NCI-H1048 (cell line): ENCODE data around the gene PES1.
"Not testable (repeated sequence)": the region's sequence is repeated elsewhere in the genome, so short reads cannot be mapped to it uniquely, and the experiment has no call there.

ENCODE experiments used
- DNase-seq: peaks from one replicate; lab custom pipeline; 2025; lab: John Stamatoyannopoulos, UW

Gene PES1

DNA sequence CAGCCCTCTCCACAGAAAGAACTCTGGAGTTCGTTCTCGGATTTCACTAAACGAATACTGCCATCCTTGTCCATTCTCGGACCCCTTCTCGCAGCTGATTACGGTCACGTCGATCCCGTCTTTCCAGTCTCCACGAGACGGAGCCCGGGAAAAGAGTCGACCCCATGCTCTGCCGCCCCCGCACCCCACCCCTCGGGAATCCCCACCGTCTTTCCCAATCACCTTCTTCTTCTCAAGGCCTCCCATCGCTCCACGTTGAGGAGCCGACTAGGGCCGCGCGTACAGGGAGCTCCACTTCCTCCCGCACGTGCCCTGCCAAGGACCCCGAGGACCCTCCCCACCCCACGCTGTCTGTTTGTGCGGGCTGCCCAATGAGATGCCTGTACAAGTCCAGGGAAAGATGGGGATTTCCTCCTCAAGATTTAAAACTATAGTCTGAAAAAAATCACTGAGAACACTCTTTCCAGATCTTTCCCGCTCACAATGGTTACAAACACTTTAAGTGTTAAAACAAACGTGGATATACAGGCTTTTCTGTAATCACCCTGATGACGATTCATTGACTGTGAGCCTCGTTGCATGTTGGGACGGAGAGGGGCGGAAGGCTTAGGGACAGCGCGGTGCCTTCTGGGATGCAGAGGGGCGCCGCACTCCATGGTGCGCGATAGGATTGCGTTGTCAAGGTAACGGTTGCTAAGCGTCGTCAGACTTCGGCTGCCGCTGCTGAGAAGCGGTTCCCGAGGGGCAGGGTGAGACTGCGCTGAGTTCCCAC is at the start of gene PES1:
PES1 (minus strand) TSS at position 323 of the 772 bp plus-strand sequence; CDS start at position 246, 77 bp downstream.
- DNase-seq: peak; percentile 93

DNA sequence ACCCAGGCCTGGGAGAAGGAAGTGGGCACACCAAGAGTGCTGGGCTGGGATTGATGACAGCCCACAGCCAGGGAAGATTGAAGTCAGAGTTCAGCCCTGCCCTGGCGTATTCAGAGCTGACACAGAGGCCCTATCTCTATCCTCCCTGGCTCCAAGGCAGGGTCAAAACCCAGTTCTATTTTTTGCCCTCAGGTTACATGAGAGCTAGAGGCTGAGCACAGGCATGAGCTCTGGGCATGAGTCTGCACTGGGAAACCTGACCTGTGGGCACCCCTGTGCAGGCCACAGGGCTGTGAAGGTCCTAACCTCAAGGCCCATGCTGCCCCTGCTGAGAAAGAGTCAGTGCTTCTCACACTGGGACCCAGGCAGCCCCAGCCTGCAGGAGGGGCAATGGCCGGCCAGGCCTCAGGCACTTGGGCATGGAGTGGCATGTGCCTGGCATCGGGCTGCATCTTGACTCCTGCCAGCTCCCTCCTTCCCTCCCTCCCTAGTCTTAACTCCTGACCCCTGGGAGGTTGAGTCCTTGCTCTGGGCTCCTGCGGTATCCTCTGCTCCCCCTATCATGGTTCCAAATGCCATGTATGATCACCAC is 49.2 kb upstream of the PES1 start:
- no peak for DNase-seq

DNA sequence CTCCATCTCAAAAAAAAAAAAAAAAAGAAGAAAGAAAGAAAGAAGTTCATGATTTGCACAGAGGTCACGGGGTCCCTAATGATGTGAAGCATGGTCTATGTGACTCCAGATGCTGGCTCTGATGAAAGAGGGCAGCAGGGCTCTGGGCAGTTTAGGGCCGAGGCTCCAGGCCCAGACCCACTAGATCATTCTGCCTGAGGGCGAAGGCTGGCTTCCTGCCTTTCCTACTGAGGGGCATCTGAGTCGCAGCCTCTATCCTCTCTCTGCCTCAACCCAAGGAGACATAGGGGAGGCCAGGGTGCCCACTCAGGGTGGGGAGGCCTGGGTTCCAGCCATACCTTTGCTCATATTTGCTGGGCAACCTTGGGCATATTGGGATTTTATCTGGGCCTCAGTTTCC is 48.7 kb upstream of the PES1 start:
- DNase-seq: no peak

DNA sequence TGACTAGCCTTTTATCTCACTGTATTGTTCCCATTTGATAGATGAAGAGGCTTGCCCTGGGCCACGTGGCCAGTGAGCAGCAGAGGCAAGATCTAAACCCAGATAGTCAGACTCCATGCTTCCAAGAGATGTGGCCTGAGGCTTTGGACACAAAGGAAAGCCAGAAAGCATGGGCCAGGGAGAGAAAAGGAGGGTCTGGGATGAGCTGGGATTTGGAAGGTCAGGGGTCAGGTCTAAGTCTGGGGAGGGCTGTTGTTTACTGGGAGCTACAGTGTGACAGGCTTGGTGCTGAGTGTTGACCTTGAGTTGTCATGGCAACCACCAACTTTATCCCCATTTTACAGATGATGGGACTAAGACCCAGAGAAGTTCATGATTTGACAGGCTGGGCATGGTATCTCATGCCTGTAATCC is 46.0 kb upstream of the PES1 start:
- DNase-seq: no peak

DNA sequence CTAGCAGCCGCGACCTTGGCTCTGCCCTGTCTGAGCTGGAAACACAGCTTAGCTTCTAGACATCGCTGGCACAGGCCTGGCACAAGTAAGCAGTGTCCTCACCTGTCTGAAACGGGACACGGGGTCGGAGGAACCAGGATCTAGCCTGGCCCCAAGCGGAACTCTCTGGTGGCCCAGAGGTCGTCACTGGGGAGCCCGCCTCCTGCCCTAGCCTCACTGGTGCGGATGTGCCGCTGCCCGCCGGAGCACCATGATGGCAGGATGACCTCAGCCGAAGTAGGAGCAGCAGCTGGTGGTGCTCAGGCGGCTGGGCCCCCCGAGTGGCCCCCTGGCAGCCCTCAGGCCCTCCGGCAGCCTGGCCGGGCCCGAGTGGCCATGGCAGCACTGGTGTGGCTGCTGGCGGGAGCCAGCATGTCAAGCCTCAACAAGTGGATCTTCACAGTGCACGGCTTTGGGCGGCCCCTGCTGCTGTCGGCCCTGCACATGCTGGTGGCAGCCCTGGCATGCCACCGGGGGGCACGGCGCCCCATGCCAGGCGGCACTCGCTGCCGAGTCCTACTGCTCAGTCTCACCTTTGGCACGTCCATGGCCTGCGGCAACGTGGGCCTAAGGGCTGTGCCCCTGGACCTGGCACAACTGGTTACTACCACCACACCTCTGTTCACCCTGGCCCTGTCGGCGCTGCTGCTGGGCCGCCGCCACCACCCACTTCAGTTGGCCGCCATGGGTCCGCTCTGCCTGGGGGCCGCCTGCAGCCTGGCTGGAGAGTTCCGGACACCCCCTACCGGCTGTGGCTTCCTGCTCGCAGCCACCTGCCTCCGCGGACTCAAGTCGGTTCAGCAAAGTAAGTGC is 44.7 kb upstream of the PES1 start:
- no peak for DNase-seq

DNA sequence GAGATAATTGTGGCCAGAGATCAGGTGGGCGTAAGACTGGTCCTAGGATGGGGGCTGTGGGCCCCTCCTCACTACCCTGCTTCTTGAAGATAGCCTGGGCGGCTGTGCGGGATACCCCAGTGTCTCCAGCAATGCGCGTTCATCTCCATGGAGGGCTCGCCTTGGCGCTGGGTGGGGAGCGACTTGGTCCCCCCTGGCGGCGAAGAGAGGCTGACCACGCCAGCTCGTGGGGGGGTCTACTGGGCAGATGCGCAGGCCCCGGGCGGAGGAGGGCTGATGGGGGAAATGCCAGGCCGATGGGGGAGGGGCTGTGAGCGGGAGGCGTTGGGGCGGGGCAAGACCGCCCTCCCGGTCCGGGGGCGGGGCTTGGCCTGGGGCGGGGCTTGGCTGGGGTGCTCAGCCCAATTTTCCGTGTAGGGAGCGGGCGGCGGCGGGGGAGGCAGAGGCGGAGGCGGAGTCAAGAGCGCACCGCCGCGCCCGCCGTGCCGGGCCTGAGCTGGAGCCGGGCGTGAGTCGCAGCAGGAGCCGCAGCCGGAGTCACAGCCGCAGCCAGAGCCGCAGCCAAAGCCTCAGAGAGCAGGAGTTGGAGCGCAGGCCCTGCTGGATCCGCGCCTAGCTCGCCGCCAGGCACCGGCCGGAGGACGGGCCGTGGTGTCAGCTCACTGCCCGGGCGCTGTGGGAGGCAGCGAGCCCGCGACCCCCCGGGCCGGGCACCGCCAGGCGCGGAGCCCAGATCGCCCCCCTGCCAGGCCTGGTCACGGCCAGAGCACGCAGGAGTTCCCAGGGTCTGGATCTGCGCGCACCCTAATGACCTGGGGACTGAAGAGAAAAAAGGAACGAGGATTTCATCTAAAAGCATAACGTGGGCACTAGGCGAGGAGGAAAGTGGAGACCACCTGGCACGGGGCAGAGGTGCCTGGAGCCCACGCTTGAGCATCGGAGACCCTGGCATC is 43.8 kb upstream of the PES1 start, which contains the start of gene SLC35E4:
SLC35E4 (plus strand) TSS at position 509 of the 953 bp plus-strand sequence. CDS start 670 bp downstream, outside the sequence.
- peak; percentile 84 for DNase-seq

DNA sequence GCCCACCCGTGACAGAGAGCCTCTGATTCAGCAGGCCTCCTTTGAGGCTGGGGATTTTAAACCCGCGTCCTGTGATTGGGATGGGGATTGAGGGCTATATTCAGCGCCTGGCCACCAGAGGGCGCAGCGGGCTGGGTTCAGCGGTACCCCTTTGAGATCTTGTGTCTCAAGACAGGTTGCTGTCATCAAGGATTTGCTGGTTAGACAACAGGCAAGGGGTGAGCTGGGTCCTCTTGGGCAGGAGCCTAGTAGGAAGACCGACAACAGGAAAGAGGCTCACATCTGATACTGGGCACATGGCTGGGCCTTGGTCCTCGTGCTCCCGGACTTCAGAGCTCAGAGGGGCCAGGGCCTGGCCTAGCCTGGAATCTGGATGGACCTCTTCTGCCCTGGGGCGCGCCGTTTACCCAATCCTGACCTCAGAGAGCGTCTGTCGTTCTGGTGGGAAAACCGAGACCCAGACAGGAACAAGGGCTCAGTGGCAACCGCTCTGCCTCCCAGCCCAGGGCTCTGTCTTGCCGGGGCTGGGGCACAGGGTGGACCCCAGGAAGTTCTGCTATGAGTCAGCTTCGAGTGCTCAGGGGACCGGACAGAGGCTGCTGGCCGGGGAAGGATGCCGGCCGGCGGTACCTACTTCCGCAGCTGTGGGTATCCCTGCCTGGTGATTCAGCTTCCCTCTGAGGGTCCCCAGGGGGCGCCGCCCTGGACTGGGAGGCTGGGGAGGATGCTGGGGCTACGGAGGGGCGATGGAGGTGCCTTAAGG is 42.9 kb upstream of the PES1 start:
- peak; percentile 67 for DNase-seq

DNA sequence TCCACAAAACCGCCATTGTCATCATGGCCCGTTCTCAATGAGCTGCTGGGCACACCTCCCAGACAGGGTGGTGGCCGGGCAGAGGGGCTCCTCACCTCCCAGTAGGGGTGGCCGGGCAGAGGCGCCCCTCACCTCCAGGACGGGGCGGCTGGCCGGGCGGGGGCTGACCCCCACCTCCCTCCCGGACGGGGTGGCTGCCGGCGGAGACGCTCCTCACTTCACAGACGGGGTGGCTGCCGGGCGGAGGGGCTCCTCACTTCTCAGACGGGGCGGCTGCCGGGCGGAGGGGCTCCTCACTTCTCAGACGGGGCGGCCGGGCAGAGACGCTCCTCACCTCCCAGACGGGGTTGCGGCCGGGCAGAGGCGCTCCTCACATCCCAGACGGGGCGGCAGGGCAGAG is 39.8 kb upstream of the PES1 start:
- DNase-seq: not testable (repeated sequence)

DNA sequence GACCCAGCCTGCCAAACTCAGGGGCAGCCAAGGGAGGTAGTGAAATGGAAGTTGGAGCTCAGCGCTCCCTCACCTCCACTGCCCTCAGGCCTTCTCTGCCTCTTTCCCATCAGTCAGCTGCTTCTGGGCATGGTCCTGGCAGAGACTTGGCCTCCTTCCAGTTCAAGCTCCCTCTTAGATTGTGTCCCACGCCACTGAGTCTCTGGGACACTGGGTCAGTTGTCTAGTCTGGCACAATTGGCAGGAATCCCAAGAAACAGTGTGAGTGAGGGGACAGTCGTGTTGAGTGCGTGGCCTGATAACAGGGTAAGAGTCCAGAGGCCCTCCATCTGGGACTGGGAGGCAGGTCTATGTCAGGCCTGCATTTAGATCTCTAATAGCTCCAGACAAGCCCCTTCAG is 36.8 kb upstream of the PES1 start:
- no peak for DNase-seq

DNA sequence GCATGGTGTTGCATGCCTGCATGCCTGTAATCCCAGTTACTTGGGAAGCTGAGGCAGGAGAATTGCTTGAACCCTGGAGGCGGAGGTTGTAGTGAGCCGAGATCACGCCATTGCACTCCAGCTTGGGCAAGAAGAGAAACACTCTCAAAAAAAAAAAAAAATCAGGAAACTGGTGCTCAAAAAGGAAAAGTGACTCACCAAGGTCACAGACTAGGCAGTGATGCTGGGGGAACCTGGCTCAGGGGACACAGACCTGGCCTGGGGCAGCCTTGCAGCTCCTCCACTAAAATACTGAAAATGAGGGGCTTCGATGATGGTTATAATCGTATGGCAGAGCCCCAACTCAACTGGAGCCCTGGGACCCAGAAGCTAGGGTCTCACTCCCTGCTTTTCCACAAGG is 35.8 kb upstream of the PES1 start:
- no peak for DNase-seq

DNA sequence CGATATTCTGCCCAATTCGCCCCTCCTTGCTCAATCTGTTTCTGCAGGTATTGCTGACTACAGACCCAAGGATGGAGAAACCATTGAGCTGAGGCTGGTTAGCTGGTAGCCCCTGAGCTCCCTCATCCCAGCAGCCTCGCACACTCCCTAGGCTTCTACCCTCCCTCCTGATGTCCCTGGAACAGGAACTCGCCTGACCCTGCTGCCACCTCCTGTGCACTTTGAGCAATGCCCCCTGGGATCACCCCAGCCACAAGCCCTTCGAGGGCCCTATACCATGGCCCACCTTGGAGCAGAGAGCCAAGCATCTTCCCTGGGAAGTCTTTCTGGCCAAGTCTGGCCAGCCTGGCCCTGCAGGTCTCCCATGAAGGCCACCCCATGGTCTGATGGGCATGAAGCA is 34.7 kb upstream of the PES1 start:
- DNase-seq: no peak

DNA sequence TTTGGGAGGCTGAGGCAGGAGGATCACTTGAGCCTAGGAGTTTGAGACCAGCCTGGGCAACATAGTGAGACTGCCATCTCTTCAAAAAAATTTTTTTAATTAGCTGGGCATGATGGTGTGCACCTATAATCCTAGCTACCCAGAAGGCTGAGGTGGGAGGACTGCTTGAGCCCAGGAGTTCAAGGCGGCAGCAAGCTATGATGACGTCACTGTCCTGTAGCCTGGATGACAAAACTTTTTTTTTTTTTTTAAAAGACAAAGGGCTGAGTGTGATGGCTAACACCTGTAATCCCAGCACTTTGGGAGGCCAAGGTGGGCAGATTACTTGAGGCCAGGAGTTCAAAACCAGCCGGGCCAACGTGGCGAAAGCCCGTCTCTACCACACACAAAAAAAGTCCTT is 28.2 kb upstream of the PES1 start:
- not testable (repeated sequence) for DNase-seq

DNA sequence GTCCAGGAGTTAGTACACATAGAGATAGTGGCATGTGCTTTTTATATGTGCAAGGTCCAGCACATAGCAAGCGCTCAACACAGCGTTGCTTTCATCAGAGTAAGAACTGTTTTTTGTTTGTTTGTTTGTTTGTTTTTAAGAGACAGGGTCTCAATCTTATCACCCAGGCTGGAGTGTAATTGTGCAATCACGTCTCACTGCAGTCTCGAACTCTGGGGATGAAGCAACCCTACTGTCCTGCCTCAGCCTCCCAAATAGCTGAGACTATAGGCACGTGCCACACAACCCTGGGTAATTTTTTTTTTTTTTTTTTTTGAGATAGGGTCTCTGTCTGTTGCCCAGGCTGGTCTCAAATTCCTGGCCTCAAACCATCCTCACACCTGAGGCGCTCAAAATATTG is 26.1 kb upstream of the PES1 start:
- DNase-seq: no peak

DNA sequence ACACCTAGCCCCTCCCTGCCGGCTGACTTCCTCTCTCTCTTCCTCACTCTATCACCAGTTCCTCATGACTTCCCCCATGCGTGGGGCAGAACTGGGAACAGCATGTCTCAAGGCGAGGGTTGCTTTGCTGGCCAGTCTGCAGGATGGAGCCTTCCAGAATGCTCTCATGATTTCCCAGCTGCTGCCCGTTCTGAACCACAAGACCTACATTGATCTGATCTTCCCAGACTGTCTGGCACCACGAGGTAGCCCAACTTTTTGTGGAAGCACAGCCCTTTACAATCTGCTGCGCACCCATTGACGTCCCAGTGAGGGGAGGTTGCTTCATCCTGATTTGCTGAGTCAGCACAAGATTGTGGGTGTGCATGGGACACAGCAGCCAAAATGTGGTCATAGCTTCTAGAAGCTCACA is 23.8 kb upstream of the PES1 start:
- no peak for DNase-seq

DNA sequence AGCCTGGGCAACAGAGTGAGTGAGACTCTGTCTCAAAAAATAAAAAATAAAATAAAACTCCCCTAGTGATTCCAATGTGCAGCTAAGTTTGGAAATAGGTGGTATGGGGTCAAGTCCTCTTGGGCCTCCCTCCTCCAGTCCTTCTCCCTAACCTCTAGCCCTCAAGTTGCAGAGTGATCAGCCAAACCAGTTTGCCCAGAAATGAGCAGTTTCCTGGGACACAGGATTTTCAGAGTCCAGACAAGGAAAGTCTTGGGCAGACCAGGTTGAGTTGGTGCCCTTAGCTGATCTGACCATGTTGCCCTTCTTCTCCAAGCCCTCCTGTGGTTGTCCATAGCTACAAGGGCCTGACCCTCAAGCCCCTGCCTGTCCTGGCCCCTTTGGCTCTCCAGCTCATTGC is 23.2 kb upstream of the PES1 start:
- no peak for DNase-seq

DNA sequence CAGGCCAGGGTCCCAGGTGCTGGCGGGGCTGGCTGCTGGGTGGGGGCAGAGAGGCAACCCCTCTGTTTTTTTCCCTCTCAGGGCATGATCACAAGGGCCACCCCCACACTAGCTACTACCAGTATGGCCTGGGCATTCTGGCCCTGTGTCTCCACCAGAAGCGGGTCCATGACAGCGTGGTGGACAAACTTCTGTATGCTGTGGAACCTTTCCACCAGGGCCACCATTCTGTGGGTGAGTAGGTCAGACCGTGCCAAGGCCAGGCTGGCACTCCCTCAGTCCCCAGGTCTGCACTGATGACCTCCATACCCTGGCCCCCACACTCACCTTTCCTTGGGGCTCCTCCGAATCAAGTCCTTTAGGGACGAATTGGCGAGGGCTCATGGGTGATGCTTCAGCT is 22.6 kb upstream of the PES1 start:
- no peak for DNase-seq

DNA sequence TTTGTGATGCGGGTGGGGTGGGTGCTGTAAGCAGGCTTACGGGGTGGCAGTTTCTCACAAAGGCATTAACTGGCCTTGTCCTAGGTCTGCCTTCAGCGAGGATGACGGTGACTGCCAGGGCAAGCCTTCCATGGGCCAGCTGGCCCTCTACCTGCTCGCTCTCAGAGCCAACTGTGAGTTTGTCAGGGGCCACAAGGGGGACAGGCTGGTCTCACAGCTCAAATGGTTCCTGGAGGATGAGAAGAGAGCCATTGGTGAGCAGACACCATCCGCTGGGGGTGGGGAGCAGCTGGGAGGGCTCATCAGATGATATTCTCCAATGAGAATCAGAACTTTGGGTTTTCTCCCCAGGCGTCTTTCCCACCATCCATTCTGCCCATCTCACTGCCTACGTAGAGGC is 21.1 kb upstream of the PES1 start:
- DNase-seq: no peak

DNA sequence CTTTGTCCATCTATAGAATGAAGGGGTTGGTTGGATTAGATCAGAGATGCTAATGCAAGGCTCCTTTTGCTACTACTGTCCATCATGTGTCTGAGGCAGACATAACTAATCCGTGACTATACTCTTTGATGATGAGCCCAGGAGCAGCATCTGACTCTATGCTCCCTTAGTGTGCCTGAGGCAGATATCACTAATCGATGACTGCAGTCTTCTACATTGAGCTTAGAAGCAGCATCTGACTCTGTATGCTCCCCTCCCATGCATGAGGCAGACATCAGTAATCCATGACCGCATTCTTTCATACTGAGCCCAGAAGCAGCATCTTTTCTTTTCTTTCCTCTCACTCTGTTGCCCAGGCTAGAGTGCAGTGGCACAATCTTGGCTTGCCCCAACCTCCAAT is 19.5 kb upstream of the PES1 start:
- no peak for DNase-seq

DNA sequence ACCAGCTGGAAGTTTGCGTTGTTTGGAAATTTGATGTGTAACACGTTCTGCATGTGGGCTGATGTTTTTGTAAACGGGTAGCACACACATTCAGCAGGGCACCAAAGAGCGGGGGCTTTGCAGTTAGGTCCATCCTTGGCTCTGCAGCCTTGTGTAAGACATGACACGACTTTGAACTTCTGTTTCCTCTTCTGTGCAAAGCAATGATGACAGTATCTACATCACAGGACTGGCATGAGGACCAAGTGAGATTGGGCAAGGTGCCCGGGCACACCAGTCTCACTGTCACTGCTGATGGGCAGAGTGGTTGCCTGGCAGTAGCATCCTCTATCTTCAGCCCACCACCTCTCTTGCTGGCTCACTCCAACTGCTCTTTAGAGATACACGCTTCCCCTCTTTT is 18.6 kb upstream of the PES1 start:
- DNase-seq: no peak

DNA sequence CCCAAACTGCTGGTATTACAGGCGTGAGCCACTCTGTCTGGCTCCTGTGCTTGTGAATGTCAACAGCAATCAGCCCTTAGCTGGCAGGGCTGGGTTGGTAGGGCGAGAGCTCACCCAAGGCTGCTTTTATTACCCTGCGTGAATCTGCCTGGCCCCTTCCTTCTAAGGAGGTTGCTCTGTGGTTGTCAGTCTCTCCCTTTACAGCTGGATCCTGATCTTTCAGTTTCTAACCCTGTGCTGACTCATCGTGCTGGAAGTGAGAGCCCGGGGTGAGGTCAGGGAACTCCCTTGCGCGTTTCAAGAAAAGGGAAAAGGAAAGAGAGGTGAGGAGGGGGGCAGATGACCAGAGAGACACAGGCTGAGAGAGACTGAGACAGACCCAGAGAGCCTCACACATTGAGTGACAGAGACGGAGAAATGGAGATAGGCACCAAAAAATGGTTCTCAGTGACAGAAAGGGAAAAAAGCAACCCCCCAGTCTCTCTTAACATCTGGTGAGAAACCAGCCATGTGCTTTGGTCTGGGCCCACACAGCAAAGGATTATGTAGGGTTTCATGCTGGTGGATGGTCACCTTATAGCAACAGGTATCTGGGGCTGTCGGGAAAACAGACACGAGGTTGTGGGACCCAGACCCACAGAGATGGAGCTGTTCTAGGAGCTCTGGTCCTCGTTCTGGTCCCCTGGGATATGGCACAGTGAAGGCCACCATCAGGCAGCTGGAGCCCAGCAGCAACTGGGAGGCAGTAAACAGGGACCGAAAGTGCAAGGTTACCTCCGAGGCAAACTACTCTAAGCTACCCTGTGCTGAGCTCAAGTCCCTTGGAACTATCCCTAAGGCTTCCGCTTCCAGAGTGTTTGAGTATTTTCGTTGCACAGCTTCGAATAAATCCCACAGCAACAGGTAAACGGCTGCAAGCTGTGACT is 17.8 kb upstream of the PES1 start:
- DNase-seq: no peak
